Uterus (tissue), 4 donors: ENCODE results near the gene RTRAF. TPM values are rescaled to one million over a fixed set of nuclear protein-coding genes. Genes with fewer than 3 reads are reported as not detected.

Experiments
- DNase-seq, 2 donors: peaks; one replicate each; pipeline ENCODE4 v3.0.0-alpha.2; 2019 to 2020
- H3K27ac ChIP-seq, 2 donors: fragments of 200-600 bp; sonication (generic); 1 replicate in 1 of 2; 2 replicates in 1 of 2; pipeline ENCODE4 v1.5.1; 2016 to 2018
- H3K27me3 ChIP-seq, 2 donors: fragments of 200-600 bp; sonication (generic); one replicate each; pipeline ENCODE4 v1.5.1; 2018 to 2019; ENCODE audit warnings: control low read depth in 1 of 2
- H3K36me3 ChIP-seq, 2 donors: fragments of 200-600 bp; sonication (generic); one replicate each; pipeline ENCODE4 v1.5.1; 2019; ENCODE audit warnings: control low read depth in 1 of 2
- H3K4me1 ChIP-seq, 2 donors: fragments of 200-600 bp; sonication (generic); one replicate each; pipeline ENCODE4 v1.5.1; 2018 to 2019; ENCODE audit warnings: control low read depth in 1 of 2
- H3K4me3 ChIP-seq, 2 donors: fragments of 200-600 bp; sonication (generic); 1 replicate in 1 of 2; 2 replicates in 1 of 2; pipeline ENCODE4 v1.5.1; 2018 to 2019; ENCODE audit warnings: mild to moderate bottlenecking in 1 of 2
- H3K9me3 ChIP-seq, 2 donors: fragments of 200-600 bp; sonication (generic); one replicate each; pipeline ENCODE4 v1.5.1; 2019; ENCODE audit warnings: control low read depth in 1 of 2
- CTCF ChIP-seq, 4 experiments: fragments of 200-600 bp in 2 of 4; fragments of 450-650 bp in 2 of 4; sonication (generic) in 2 of 4; IDR thresholded peaks; one replicate each; pipeline ENCODE4 v1.5.1; 2016 to 2019; ENCODE audit warnings: antibody characterized with exemption in 4 of 4, mild to moderate bottlenecking in 2 of 4, moderate library complexity in 1 of 4
- POLR2A ChIP-seq, 2 donors: fragments of 450-650 bp; IDR thresholded peaks; one replicate each; pipeline ENCODE4 v1.6.1; 2016; ENCODE audit warnings: antibody characterized with exemption in 2 of 2, mild to moderate bottlenecking in 1 of 2, moderate library complexity in 1 of 2
- intact Hi-C: fragments of 100-400 bp; cut with DNase I; formaldehyde crosslinking; loops from one replicate; pipeline ENCODE4 v1.15.1; 2023; ENCODE audit warnings: low total_unique reads
- total RNA-seq, 4 donors: library from RNA; depleted of rRNA in 3 of 4; stranded (reverse); fragments of >200 nt in 3 of 4; gene quantifications; one replicate each; pipeline versions ENCODE4 v1.1.0 to v1.2.4, GENCODE V29; 2014 to 2023
- donor health status: DM: yes; HTN: yes; CAD: no.

Gene RTRAF
- total RNA-seq, 4 donors from 2014 or later, result 21.8 to 129 (median 44.4) TPM

- intact Hi-C loops, result no loop called here
- Histone ChIP-seq H3K4me3 (no peak overlapping the region), H3K9me3 (no peaks in the 10 kb centered on the region), H3K27me3 (no peaks in the 10 kb centered on the region), H3K4me1 (no peaks in the 10 kb centered on the region), H3K36me3 (no peaks in the 10 kb centered on the region), H3K27ac (no peak overlapping the region)
- no peak for DNase-seq
- no peak for TF ChIP-seq CTCF (IDR thresholded peaks at IDR 0.05)
Observed at GRCh38 chr14:52026901-52027300, 37.6 kb downstream of the RTRAF start.

DNA sequence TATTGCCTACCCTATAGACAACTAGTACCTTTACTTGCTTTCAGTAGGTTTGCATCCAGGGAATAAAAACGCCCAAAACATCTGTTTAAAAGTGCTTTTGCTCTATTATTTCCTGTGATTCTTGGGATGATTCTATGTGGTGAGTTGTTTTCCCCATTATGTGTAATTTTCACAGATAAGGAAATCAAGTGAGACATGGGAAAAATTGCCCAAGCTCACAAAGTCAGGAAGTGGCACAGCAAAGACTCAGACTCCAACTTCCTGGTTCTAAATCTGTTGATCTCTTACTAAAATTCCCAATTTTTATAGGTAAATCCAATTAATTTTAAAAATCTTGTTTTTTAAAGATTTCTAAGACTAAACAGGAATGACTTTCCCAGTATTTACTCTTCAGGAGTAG lies 40.5 kb downstream of the RTRAF start:
- Histone ChIP-seq H3K27ac (no peak overlapping the region), H3K27me3 (no peaks in the 10 kb centered on the region), H3K36me3 (no peaks in the 10 kb centered on the region), H3K9me3 (no peaks in the 10 kb centered on the region), H3K4me1 (peaks cover 0 to 3% of the 10 kb centered on the region in 2 donors), H3K4me3 (no peak overlapping the region)
- TF ChIP-seq CTCF (IDR thresholded peaks at IDR 0.05) (no peak), POLR2A (IDR thresholded peaks at IDR 0.05) (no peak)
- intact Hi-C loops, result no loop called here
- no peak for DNase-seq

GRCh38 chr14:52031781-52032180 lies 42.4 kb downstream of the RTRAF start:
- DNase-seq, result peak; percentile 36 to 60

GRCh38 chr14:52032204-52032801 lies 43.0 kb downstream of the RTRAF start:
- no peaks in the 10 kb centered on the region for H3K9me3 ChIP-seq
- peak overlapping the region in 1 of 2 donors; percentile 37 for H3K27ac ChIP-seq
- H3K4me1 ChIP-seq, result peaks cover 0 to 3% of the 10 kb centered on the region in 2 donors
- H3K4me3 ChIP-seq, result no peak overlapping the region
- no peaks in the 10 kb centered on the region for H3K36me3 ChIP-seq
- H3K27me3 ChIP-seq, result no peaks in the 10 kb centered on the region
- intact Hi-C loops, result no loop called here
- no peak for DNase-seq
- no peak for TF ChIP-seq POLR2A (IDR thresholded peaks at IDR 0.05)
- TF ChIP-seq CTCF (IDR thresholded peaks at IDR 0.05), result no peak

More at GRCh38 chr14:52031781-52032180, 42.4 kb downstream of the RTRAF start:
- no peaks in the 10 kb centered on the region for H3K36me3 ChIP-seq
- no peaks in the 10 kb centered on the region for H3K27me3 ChIP-seq
- intact Hi-C loops, result no loop called here
- H3K4me1 ChIP-seq, result peaks cover 0 to 3% of the 10 kb centered on the region in 2 donors
- H3K4me3 ChIP-seq, result no peak overlapping the region
- H3K9me3 ChIP-seq, result no peaks in the 10 kb centered on the region
- TF ChIP-seq POLR2A (IDR thresholded peaks at IDR 0.05), result no peak
- no peak for TF ChIP-seq CTCF (IDR thresholded peaks at IDR 0.05)
- peak overlapping the region in 1 of 2 donors; percentile 37 for H3K27ac ChIP-seq

GRCh38 chr14:52033101-52033642 lies 43.8 kb downstream of the RTRAF start:
- Histone ChIP-seq H3K36me3 (no peaks in the 10 kb centered on the region), H3K27me3 (no peaks in the 10 kb centered on the region), H3K9me3 (no peaks in the 10 kb centered on the region), H3K27ac (peak overlapping the region; percentile 46 to 47), H3K4me1 (peaks cover 0 to 3% of the 10 kb centered on the region in 2 donors), H3K4me3 (no peak overlapping the region)
- no peak for TF ChIP-seq POLR2A (IDR thresholded peaks at IDR 0.05)
- no peak for TF ChIP-seq CTCF (IDR thresholded peaks at IDR 0.05)
- intact Hi-C loops, result no loop called here
- DNase-seq, result no peak
